GM18526 (cell line): ENCODE measurements around the gene MED26.
A peak's percentile ranks its signal among the peaks of the same experiment; 100 is the strongest.

Source experiments
- POLR2A ChIP-seq: IDR thresholded peaks from 3 replicates; pipeline ENCODE4 v1.6.1; 2011; ENCODE audit not compliant: insufficient read length; ENCODE audit errors: extremely low read depth

MED26 gene

DNA sequence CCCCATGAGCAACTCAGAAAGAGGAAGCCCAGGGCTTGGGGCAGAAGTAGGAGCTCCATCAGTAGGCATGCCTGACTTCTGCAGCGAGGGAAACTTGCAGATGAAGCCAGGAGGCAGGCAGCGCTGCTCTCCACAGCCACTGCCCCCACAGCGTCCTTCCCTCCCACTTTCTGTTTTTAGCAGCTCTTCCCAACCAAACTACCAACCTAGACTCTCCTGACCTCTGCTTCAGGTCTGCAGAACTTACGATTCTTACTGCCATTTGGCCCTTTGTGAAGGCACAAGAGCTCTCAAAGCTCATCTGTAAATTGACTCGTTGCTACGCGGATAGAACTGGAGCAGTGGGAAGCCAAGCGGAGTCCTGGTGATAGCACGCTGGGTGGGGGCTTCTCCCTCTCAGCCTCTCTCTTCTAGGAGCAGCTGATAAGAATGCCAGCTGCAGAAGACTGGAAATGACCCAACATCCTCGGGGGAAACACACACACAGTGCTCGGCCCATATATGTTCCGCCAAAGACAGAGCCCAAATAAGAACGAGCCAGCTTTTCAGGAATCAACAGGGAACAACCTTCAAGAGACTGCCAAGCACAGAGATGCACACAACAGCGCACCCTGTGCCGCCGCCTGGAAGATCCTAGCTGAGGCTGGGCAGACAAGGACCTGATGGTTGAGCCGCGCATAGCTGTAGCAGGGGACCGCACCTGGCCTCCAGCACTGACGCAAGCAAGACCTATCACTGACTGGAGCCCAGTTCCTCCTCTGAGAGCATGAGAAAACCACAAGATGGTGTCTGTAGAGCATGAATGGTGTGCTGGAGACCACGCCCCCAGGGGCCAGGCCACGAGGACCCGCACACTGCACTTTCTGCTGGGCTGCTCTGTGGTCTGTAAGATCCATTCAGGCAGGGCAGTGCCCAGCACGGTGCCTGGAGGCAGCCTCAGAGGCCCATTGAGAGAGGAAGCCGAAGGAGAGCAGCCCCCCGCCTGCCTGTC lies 39.9 kb downstream of the MED26 start:
- peak; percentile 69 for TF ChIP-seq POLR2A

DNA sequence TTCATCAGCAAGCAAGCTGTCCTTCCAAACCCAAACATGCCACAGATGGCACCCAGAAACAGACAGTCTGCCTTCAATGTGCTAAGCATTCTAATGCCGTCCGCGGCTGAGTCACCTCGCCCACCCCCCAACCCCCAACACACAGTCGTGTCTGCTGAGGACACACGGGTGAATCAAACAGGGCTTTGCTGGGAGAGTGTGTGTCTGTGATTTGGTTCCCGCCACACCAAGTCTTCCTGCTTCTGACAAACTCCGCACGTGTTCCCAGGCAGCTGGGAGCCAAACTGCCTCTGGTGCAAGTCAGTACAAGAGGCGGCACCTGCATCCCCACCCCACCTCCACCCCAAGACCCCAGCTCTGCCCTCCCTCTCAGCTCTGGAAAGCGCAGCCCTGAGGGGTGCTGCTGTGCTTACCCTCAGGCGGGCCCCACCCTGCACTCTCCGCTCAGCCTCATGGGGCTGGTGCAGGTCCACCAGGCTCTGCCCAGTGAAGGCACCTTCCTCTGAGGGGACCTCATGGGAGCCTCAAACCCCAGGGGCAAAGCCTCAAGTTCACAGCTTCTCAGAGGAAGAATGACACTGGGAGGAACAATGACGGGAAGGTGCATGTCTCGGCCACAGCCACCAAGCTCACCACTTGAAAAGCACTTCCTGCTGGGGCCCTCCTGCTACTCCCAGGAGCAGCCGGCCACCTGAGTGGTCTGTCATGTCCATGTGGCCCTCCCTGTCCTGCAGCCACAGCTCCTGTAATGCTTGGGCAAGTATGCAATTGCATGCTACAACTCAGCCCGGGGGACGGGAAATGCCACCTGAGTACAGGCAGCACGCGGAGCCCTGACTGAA lies 40.8 kb downstream of the MED26 start:
- TF ChIP-seq POLR2A: peak; percentile 43

DNA sequence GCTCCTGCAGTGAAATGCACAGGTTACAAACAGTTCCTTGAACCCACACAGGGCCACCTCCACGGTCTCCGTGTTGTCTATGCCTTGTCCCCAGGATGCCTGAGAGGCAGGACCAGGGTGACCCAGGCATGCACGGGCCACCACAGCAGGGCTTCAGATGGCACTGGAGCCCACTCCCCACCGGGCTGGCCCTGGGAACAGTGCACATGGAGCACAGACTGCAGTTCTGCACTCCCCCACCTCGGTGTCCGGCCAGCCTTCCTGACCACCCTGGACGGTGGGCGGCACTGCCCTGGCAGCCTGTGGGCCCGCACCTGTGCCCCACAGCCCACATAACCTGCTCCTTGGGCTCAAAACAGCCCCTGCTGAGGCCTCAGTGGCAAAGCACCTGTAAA lies 41.5 kb downstream of the MED26 start:
- TF ChIP-seq POLR2A: no peak

DNA sequence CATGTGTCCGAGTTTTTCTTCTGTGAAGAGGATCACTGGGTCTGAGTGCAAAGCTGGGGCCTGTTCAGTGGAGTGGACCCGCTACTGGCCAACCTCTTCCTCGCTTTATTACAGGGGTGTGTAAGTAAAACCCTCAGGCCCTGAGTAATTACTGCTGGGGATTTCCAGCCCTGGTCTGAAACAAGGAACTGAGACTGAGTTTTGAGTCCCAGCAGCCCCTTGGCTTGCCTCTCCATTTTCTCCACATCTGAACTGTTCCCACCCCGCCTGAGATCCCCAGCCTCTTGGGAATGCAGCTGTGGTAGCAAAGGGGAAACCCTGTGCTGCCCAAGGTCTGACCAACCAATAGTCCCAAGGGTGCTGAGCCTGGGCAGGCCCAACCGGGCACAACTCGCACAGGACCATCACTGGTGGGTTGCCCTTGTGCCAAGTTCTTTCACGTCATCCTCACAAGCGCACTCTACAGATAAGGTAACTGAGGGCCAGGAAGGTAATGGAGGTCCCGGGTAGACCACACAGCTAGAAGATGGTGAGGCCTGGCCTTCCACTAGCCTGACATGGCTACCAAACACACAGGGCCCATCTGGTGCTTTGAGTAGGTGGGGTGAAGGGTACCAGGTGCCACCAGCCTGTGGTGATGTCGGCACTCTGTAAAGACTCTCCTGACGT lies 42.1 kb downstream of the MED26 start:
- no peak for TF ChIP-seq POLR2A

DNA sequence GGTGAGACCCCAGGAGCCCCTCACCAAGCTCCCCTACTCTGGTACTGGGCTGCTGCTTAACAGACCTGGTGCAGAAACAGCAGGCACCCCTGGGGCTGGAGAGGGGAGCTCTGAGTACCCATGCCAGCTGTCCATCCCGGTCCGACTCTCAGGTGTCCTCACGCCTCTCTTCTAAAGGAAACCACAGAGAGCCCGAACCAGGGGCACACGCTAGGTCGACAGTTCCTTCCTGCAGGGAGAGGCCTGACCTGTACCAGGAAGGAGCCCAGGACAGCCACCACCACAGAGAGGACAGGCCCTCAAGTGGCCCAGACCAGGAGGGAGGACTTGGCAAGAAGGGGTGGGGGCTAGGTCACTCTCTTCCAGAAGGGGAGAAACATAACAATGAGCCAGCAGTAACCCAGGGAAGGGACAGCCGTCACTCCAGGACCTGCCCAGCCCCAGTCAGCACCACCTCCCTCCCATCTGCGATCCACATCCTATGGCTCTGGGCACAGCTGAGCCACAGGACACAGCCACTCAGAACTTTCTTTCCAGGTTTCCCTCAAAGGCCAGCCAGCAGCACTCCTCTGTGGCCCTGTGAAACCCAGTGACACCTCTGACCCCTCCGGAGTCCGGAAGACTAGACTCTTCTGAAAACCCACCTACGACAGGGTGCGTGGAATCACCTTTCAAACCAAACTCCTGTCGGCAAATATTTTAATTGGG lies 42.8 kb downstream of the MED26 start:
- TF ChIP-seq POLR2A: no peak

DNA sequence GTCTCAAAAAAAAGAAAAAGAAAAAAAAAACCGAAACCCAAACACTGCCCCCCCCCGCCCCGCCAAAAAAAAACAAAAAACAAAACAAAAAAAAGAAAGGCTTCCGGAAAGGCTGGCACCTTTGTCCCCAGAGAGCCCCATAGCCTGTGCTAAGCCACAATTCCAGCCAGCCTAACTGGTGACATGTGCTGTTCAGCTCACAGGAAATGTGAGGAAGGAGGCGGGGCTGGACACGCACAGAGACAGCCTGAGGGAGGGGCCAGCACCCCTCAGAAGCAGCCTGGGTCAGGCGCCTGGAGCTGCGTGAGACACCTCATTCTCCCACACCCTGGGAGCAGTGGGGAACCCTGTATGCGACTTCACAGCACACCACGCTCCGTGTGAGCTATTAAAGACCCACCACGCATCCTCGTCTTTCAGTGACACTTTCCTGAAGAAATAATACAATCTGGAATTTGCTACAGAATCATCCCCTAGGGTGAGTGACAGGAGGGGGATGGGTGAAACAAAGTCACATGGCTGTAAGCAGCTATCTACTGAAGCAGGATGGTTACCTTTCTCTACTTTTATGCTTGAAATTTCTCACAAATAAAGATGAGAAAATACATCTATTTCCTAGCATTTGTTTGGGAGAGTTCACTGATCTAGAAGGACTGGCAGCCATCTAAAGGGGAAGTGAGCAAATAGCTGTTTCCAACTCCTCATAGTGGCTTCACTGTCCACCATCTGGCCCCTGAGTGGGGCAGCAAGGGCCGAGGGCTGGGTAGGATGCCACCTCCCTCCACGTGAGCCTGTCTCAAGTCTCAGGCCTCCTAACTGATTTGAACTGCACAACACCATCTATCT lies 43.5 kb downstream of the MED26 start:
- TF ChIP-seq POLR2A: peak; percentile 97

DNA sequence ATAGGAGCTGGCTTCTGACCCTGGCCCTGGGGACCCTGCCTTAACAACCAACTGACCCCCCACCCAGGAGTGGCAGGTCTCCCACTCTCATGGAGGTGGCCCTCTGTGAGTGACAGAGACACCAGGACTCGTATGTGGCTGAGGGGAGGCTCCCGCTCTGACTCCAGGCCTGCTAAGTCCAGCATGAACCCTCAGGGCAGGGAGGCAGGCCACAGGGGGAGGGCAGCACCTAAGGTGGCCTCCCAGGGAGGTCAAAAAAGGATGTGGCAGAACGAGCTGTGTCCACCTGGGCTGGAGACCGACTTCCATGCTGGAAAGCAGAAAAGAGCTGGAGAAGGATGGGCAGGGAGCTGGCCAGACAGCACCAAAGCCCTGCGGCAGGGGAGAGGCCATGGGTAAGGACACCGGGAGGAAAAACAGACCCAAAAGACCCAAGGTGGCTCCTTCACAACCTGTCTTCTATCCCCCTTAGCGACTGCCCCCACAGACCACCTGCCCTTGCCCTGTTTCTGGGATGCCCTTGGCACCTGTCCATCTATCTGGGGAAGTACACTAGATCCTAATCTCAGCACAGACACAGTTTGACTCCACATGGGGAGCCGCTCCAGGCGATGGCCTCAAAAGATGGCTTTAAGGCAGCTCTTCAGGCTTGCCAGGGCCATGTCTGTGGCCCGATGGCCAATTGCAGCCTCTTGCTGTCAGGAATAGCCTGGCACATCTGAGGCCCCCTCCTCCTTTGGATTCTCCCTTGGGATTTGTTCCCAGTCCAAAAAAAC lies 45.3 kb downstream of the MED26 start:
- TF ChIP-seq POLR2A: no peak

DNA sequence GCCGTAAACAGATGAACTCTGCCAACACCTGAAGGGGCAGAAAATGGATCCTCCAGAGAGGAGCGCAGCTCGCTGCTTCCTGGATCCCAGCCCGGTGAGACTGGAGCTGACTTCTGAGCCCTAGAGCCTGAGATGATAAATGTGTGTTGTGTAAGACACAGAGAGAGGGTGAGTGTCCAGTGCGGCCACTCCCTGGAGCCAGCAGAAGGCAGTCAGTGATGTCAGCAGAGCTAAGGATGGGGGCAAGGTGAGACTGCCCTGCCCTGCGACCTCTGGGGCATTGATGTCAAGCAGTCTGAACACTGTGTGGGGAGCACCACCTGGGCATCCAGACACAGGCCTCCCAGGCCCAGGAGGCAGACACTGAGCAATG lies 46.0 kb downstream of the MED26 start:
- no peak for TF ChIP-seq POLR2A

DNA sequence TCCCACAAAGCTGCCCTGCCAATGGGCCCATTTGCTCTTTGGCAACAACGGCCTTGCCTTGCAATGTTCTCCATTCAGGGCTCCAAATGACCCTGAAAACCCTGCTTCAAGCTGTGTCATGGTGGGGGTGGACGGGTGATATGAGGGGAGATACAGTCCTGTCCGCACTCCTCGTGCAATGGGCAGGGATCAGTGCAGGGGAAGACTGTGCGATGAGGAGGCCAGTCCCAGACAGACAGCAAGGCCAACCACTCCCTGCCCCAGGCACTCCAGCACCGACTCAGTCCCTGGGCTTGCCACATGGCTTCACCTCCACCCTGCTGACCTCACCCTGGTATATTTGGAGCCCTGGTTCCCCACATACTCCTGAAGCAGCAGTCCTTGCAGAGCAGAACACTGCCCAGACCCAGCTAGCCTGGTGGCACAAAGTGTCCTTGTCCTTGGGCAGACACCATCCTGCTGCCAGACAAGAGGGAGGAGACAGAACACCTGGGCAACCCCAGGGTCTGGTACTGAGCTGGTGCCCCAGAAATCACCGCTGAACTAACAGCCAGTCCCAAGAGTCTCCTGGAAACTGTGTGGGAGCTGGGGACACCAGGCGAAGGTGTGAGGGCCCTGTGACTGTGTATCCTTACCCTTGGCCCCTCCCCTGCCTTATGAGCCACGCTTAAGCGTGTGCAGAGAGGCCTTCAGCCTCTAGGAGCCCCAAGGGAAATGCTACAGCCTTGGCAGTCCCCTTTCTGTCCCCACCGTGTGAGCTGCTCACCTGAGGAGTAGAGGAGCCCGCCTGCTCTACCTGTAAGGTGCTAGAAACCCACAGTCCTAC lies 46.6 kb downstream of the MED26 start:
- TF ChIP-seq POLR2A: no peak

DNA sequence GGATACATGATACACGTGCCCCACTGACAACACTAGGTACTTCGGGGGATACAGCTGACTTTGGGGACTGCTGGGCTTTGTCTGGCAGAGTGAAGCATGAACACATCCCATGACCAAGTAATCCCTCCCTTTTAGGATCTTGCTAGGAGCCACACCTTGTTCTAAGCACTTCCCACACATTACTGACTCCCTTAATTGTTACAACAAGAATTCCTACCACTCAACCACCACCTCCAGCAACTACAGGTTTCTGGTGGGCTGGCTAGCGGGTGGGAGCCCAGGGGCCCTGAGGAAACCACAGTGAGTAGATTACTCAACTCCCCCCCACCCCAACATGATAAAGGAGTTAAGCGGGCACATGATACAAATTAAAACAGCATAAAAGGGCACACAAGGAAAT lies 48.6 kb downstream of the MED26 start:
- TF ChIP-seq POLR2A: no peak

DNA sequence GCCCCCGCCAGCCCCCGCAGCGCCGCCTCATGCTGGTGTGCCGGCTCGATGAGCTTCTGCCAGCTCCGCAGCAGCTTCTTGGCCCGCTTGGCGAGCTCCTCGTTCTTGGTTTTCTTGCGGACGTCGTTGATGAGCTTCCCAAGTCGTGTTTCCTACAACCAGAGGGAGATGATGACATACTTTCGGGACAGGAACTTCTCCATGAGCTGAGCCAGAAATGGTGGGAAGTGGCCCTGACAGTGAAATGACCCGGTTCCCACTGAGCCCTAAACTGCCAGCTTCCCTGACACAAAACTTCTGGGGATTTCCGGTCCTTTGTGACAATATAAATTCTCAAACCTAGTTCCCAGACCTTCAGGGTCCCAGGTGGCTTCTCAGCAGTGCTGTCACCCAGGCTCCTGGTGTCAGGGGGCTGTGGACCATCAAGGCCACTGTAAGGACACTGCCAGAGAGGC lies 50.4 kb downstream of the MED26 start:
- TF ChIP-seq POLR2A: no peak
